ENCODE data around the gene POLR2C.
A peak's percentile ranks its signal among the peaks of the same experiment; 100 is the strongest.
"Not testable (repeated sequence)": the region's sequence is repeated elsewhere in the genome, so short reads cannot be mapped to it uniquely, and the experiment has no call there.

Gene POLR2C

DNA sequence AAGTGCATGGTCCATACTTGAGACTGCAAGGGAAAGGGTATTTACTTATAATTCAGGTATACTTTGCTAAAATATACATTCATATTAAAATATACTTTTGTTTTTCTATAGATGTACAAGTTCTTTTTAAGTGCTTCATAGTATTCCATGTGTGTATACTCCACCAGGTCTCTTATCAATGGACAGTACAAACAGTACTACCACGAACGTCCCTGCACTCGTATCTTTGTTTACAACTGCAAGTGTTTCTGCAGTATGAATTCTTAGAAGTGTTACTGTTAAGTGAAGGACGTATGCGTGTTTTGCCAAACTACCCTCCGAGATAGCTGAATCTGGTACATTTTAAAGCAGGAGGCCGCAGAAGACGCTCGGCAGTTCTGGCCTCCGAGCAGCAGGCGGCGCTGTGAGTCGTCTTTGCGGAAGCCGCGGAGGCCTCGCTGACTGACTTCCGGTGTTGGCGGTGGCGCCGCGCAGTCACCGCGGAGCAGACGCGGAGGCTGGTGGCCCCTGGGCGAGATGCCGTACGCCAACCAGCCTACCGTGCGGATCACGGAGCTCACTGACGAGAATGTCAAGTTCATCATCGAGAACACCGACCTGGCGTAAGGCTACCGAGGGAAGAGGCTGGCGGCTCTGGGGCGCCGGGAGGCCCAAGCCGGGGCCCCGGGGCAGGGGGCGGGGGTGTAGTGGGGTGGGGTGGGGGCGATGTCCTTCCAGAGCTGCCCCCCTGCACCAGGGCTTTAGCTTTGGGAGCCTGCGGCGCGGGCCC, at the start of gene POLR2C:
POLR2C (plus strand) TSS at position 471 of the 769 bp plus-strand sequence; CDS start at position 517, 46 bp downstream.
- peak; percentile 88 for DNase-seq (ENCODE audit: low read depth)

GRCh38 chr16:57413301-57413730, 49.2 kb upstream of the POLR2C start:
- DNase-seq (ENCODE audit: low read depth) = no peak

DNA sequence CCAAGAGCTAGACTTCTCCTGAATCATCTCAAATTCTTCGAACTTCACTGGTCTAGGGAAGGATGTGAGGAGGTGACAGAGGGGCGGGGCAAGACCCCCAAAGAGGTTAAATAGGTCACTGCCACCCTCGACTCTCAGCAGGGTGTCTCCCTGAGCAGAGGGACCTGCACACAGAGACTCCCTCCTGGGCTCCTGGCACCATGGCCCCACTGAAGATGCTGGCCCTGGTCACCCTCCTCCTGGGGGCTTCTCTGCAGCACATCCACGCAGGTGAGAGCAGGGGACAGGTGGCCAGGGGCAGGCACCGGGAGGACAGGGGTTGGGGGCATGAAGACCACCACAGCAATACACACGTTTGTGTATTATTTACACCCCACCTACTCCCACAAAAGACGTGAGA, 48.7 kb upstream of the POLR2C start:
- no peak for DNase-seq (ENCODE audit: low read depth)

DNA sequence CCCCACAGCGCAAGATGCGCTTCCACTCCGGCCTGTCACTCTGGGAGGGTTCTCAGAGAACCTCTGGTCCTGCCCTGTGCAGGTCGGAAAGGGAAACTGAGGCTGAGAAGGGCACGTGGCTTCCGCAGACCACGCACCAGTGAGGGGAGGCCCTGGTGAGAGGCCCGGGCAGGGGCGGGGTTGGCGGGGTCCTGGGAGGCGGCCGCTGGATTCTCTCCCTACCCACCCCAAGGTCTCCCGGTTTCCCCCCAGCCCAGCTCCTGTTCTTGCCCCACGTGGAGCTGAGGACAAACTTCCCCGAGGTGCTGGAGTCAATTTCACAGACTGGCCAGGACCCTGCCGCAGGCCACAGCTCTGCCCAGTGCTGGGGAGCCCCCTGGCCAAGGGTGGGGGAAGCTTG, 46.4 kb upstream of the POLR2C start:
- DNase-seq (ENCODE audit: low read depth) = no peak

GRCh38 chr16:57419506-57419905, 43.0 kb upstream of the POLR2C start:
- DNase-seq (ENCODE audit: low read depth) = no peak

DNA sequence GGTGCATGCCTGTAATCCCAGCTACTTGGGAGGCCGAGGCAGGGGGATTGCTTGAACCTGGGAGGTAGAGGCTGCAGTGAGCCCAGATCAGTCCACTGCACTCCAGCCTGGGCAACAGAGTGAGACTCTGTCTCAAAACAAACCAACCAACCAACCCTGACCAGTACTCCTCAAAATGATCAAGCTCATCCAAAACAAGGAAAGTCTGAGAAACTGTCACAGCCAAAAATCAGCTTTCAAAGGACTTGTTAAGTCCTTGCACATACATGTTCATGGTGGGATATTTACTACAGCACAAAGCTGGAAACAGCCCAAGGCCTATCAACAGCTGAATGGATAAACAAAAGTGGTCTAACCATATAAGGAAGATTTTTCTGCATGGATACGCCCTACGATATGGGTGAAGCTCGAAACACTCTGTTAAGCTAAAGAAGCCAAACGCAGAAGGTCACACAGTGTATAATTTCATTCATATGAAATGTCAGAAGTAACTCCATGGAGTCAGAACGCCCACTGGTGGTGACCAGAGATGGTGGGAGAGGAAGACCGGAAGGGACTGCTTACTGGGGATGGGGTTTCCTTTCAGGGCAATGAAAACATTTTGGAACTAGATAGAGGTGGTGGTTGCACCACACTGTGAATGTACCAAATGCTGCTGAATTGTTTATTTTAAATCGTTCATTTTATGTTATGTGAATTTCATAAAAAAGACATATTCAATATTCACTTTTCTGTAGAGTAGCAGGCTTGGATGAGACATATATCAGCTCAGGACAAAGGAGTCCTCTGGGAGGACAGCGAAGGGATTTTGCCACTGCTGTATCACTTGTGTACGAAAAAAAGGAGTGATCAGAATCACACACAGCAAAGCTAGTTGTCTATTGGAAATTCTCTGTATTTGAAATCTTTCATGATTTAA, 40.2 kb upstream of the POLR2C start:
- no peak for DNase-seq (ENCODE audit: low read depth)

- no peak for DNase-seq (ENCODE audit: low read depth)
Observed at GRCh38 chr16:57423152-57423551, 39.3 kb upstream of the POLR2C start.

GRCh38 chr16:57424583-57424982, 37.9 kb upstream of the POLR2C start:
- no peak for DNase-seq (ENCODE audit: low read depth)

- no peak for DNase-seq (ENCODE audit: low read depth)
Observed at GRCh38 chr16:57426356-57426755, 36.1 kb upstream of the POLR2C start.

- DNase-seq (ENCODE audit: low read depth) = no peak
Observed at GRCh38 chr16:57427307-57427706, 35.2 kb upstream of the POLR2C start.

DNA sequence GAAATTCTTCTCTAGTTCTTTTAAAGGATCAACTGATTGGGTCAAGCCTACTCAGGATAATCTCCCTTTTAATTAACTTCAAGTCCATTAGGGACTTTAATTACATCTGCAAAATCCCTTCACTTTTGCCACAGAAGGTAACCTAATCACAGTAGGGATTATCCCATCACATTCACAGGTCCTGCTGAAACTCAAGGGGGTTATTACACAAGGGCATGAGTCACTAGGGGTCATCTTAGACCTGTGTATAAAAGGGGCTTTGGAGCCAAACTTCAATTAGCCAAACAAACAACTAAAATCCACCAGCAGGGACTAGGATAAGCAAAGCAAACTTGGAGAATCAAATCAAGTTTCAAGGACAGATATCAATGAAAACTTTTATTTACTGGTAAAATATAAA, 34.7 kb upstream of the POLR2C start:
- no peak for DNase-seq (ENCODE audit: low read depth)

- no peak for DNase-seq (ENCODE audit: low read depth)
Observed at GRCh38 chr16:57430955-57431354, 31.5 kb upstream of the POLR2C start.

GRCh38 chr16:57432505-57432904, 30.0 kb upstream of the POLR2C start:
- DNase-seq (ENCODE audit: low read depth) = no peak

GRCh38 chr16:57432989-57433388, 29.5 kb upstream of the POLR2C start:
- DNase-seq (ENCODE audit: low read depth) = no peak

- no peak for DNase-seq (ENCODE audit: low read depth)
Observed at GRCh38 chr16:57434003-57434402, 28.5 kb upstream of the POLR2C start.

DNA sequence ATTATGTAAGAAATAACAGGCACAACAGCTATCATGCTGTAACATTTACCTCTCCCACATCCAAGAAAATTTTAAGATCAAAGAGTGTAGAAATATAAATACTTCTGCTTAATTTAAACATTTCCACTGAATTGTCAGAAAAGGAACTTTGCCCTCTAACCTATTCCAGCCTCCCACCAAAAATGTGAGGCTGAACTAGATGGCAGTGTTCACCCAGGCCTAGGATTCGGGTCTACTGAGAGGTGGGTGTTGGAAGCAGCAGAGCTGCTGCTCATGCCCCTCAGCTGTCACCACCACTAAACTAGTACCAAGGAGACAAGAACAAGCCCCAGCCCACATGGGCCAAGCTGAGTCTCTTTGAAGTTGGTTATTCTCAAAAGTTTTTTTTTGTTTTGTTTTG, 26.6 kb upstream of the POLR2C start:
- no peak for DNase-seq (ENCODE audit: low read depth)

DNA sequence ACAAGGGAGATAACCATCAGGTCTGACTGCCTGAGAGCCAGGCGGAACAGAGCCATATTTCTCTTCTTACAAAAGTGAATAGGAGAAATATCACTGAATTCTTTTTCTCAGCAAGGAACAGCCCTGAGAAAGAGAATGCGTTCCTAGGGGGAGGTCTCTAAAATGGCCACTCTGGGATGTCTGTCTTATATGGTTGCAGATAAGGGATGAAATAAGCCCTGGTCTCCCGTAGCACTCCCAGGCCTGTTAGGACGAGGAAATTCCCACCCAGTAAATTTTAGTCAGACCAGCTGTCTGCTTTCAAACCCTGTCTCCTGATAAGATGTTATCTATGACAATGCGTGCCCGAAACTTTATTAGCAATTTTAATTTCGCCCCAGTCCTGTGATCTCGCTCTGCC, 22.5 kb upstream of the POLR2C start:
- not testable (repeated sequence) for DNase-seq (ENCODE audit: low read depth)

DNA sequence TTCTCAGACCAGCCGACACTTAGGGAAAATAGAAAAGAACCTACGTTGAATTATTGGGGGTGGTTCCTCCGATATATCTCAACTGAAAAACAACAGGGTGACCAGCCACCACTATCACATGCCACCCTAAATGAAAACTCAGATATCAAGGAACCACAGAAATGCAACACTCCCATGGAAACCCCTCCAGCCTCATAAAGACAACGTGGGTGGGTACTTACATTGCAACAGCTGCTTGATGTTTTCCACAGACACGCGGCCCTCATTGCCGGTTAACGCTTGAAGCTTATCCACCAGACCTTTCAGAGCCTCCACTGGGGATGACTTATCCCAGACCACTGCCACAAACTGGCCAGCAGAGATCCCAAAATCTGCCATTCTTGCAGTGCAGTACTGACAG, 21.9 kb upstream of the POLR2C start:
- not testable (repeated sequence) for DNase-seq (ENCODE audit: low read depth)

DNA sequence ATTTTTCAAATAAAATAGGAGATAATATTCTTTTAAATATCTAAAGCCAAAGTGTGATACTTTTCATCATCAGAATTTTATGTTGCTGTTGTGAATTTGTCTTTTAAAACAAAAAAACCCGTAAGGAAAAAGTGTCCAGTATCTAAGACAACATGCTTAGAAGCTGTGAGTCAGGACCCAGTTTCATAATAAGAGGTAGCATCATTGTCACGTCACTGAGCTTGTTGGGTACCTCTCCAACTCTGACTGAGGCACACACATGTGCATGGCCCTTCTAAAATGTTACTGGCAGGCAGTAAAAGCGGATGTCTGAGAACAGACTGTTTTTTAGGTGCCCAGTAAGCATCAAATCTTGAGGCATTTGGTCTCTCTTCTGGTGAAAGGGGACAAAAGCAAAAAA, 17.8 kb upstream of the POLR2C start:
- no peak for DNase-seq (ENCODE audit: low read depth)

- no peak for DNase-seq (ENCODE audit: low read depth)
Observed at GRCh38 chr16:57445510-57445909, 17.0 kb upstream of the POLR2C start.

GRCh38 chr16:57446531-57447185, 15.8 kb upstream of the POLR2C start:
- no peak for DNase-seq (ENCODE audit: low read depth)

DNA sequence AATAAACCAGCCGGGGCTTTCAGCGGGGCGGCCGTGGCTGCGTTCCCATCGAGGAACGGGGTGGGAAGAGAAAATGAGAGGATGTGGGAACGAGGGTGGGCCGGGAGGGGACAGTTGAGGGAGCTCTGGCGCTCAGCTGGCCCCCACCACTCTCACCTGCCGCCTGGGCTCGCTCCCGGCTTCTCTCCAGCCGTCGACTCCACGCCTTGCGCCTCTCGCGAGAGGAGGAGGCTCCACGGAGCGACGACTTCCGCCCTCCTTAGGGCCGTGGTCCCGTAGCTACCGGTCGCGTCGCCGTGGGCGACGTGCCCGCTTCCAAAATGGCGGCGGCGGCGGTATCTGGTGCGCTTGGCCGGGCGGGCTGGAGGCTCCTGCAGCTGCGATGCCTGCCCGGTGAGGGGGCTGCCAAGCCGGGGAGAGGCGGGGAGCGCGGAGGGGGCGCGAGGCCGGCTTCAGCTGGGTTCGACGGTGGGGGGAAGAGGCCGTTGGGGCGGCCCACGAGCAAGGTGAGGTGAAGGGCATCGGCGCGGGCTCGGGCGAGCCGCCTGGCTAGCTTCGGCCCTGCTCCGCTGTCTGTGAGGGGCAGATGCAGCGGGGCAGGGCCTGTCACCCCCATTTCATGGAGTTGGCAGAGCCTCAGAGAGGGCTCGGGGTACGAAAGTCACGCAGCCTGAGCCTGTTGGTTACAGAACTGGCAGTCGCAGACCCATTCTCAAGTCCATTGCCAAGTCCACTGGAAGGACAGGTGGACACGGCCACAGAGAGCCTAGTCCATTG, 15.1 kb upstream of the POLR2C start, which contains the start of the genes CIAPIN1 and COQ9:
CIAPIN1 (minus strand) TSS at position 200 of the 777 bp plus-strand sequence. CDS start 6,457 bp downstream, outside the sequence.
COQ9 (plus strand) TSS at position 294 of the 777 bp plus-strand sequence; CDS start at position 321, 27 bp downstream.
- DNase-seq (ENCODE audit: low read depth) = peak; percentile 86
